Kidney (tissue), 14 donors: ENCODE measurements around the gene ATP23. TPM values are rescaled to one million over a fixed set of nuclear protein-coding genes. Genes with fewer than 3 reads are reported as not detected.
A peak's percentile ranks its signal among the peaks of the same experiment; 100 is the strongest.

Source experiments
- DNase-seq, 5 donors: peaks; one replicate each; pipeline ENCODE4 v3.0.0-alpha.2; 2013 to 2020
- FAIRE-seq: peaks from 2 replicates; lab custom pipeline; 2012; peaks lifted over from hg19 to GRCh38; lab: Jason Lieb, UNC
- H3K27ac ChIP-seq, 2 donors: one replicate each; pipeline ENCODE4 v1.7.0; 2013; ENCODE audit warnings: low read depth in 2 of 2, low read length in 2 of 2, inconsistent platforms in 1 of 2
- H3K27me3 ChIP-seq: one replicate; pipeline ENCODE4 v1.7.1; 2013; ENCODE audit warnings: low read length, inconsistent platforms; ENCODE audit not compliant: control insufficient read depth, insufficient read depth
- H3K36me3 ChIP-seq, 3 donors: one replicate each; pipeline versions ENCODE4 v1.7.0 to v1.7.1; 2013; ENCODE audit warnings: low read length in 3 of 3, control low read depth in 1 of 3, inconsistent platforms in 1 of 3; ENCODE audit not compliant: insufficient read depth in 3 of 3, control insufficient read depth in 2 of 3
- H3K4me1 ChIP-seq, 3 donors: one replicate each; pipeline versions ENCODE4 v1.7.0 to v1.7.1; 2013; ENCODE audit warnings: low read length in 3 of 3, inconsistent platforms in 1 of 3, low read depth in 1 of 3; ENCODE audit not compliant: control insufficient read depth in 2 of 3, insufficient read depth in 2 of 3
- H3K4me3 ChIP-seq, 3 donors: one replicate each; pipeline versions ENCODE4 v1.7.0 to v1.8.1; 2013; ENCODE audit warnings: low read length in 3 of 3, control low read depth in 1 of 3, inconsistent platforms in 1 of 3
- H3K9ac ChIP-seq, 3 donors: one replicate each; pipeline versions ENCODE4 v1.7.0 to v1.7.1; 2013; ENCODE audit warnings: low read length in 3 of 3, control low read depth in 1 of 3, inconsistent platforms in 1 of 3
- H3K9me3 ChIP-seq, 3 donors: one replicate each; pipeline versions ENCODE4 v1.7.0 to v1.7.1; 2013; ENCODE audit warnings: low read length in 3 of 3, control low read depth in 1 of 3, inconsistent platforms in 1 of 3; ENCODE audit not compliant: control insufficient read depth in 2 of 3, insufficient read depth in 1 of 3
- intact Hi-C: fragments of 100-400 bp; cut with DNase I; formaldehyde crosslinking; loops from one replicate; pipeline ENCODE4 v1.11.1; 2022
- polyA plus RNA-seq: library from polyadenylated mRNA; stranded (reverse); fragments of 350-450 nt; fragmentation: Illumina TruSeq; extraction: RNeasy Lipid Tissue Mini Kit (QIAGEN cat#74804); gene quantifications from one replicate; pipeline ENCODE4 v1.2.3, GENCODE V29; 2014; ENCODE audit warnings: low read depth, low replicate concordance; ENCODE audit not compliant: insufficient read depth
- total RNA-seq: library from RNA; stranded (reverse); fragmentation: NEBNext Ultra II Directional; extraction: Animal tissue kit (Norgen Biotek cat#: 25700); gene quantifications from one replicate; pipeline ENCODE4 v1.2.1, GENCODE V29; 2021
- TF ChIP-seq, protein P1 (sequence below): IDR thresholded peaks from 3 replicates; pipeline ENCODE4 v1.5.1; 2012; ENCODE audit warnings: mild to moderate bottlenecking, moderate library complexity, borderline replicate concordance; ENCODE audit not compliant: insufficient read depth; ENCODE audit errors: extremely low read depth
- donor health status: control.
- donor health status: control.
- donor health status: control.
- donor health status: control.
- donor health status: control.
- donor health status: DM: yes; HTN: yes; CAD: no.
- donor health status: Normal renal cell carcinoma (clear cell type).

The ATP23 gene
- total and polyA plus RNA-seq, 2 donors from 2014 or later, result 3.7 to 13.1 TPM

DNA sequence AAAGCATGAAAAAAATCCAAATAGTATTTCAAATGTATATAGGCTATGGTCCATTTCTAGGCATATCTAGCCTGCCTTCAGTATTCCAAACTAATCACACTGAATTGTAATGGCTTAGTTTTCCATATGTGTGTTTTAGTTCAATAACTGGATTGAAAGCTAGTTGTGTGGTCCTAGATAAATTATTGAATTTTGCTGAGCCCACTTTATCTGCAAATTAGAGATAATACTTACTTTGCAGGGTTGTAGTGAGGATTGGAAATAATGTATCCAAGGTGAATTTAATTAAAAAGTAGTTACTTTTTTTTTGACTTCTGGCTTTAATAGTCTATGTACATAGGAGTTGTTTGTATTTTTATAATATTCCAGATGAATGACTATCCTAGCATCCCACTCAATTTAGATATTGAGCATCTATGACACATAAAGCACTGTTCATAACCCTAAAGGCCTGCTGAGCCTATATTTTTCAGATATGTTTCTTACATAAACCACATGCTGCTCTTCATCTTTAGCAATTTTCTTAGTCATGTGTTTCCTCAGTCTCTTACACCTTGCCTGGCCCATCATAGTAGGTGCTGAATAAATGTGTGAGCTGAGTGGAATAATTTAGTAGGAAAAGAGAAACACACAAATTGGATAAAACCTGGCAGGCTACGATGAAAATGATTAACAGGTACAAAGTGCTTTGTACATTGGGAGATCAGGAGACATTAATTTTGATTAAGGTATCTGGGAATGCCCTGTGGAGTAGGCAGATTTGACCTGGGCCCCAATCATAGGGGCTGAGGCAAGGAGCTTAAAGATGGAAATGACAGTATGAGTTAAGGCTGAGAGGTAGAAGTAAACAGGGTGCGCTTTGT lies 1.1 kb upstream of the ATP23 start:
- no peaks in the 10 kb centered on the region for H3K36me3 ChIP-seq
- peak overlapping the region in 1 of 2 donors; percentile 79 for H3K27ac ChIP-seq
- no peaks in the 10 kb centered on the region for H3K9me3 ChIP-seq
- peak overlapping the region; percentile 81 to 87 (median 84) for H3K4me3 ChIP-seq
- FAIRE-seq (no peak), DNase-seq (peak in 1 of 5 donors; percentile 16)
- H3K27me3 ChIP-seq, result no peaks in the 10 kb centered on the region
- TF ChIP-seq, protein P1, sequence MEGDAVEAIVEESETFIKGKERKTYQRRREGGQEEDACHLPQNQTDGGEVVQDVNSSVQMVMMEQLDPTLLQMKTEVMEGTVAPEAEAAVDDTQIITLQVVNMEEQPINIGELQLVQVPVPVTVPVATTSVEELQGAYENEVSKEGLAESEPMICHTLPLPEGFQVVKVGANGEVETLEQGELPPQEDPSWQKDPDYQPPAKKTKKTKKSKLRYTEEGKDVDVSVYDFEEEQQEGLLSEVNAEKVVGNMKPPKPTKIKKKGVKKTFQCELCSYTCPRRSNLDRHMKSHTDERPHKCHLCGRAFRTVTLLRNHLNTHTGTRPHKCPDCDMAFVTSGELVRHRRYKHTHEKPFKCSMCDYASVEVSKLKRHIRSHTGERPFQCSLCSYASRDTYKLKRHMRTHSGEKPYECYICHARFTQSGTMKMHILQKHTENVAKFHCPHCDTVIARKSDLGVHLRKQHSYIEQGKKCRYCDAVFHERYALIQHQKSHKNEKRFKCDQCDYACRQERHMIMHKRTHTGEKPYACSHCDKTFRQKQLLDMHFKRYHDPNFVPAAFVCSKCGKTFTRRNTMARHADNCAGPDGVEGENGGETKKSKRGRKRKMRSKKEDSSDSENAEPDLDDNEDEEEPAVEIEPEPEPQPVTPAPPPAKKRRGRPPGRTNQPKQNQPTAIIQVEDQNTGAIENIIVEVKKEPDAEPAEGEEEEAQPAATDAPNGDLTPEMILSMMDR, result no peak
- intact Hi-C loops, result no loop called here
- H3K4me1 ChIP-seq, result peaks cover 0 to 6% (median 0%) of the 10 kb centered on the region in 3 donors
- no peak overlapping the region for H3K9ac ChIP-seq

DNA sequence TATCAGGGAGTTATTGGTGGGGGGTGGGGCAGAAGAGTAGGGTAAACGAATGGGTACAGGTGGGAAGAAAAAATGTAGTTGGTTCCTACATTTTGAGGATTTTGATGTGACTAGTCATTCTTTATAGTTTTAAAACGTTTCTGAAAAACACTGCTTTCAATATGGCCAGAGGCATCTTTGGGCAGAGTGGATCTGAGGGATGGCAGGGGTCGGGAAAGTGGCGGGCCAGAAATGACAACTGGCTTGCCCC lies 527 bp upstream of the ATP23 start:
- H3K9ac ChIP-seq, result peak overlapping the region; percentile 57 to 73 (median 72)
- DNase-seq (no peak), FAIRE-seq (no peak)
- H3K36me3 ChIP-seq, result no peaks in the 10 kb centered on the region
- peak overlapping the region; percentile 81 to 87 (median 84) for H3K4me3 ChIP-seq
- peak overlapping the region; percentile 79 to 88 for H3K27ac ChIP-seq
- TF ChIP-seq, protein P1, result no peak
- no peaks in the 10 kb centered on the region for H3K9me3 ChIP-seq
- peaks cover 0 to 5% (median 0%) of the 10 kb centered on the region in 3 donors for H3K4me1 ChIP-seq
- no peaks in the 10 kb centered on the region for H3K27me3 ChIP-seq
- intact Hi-C loops, result no loop called here

DNA sequence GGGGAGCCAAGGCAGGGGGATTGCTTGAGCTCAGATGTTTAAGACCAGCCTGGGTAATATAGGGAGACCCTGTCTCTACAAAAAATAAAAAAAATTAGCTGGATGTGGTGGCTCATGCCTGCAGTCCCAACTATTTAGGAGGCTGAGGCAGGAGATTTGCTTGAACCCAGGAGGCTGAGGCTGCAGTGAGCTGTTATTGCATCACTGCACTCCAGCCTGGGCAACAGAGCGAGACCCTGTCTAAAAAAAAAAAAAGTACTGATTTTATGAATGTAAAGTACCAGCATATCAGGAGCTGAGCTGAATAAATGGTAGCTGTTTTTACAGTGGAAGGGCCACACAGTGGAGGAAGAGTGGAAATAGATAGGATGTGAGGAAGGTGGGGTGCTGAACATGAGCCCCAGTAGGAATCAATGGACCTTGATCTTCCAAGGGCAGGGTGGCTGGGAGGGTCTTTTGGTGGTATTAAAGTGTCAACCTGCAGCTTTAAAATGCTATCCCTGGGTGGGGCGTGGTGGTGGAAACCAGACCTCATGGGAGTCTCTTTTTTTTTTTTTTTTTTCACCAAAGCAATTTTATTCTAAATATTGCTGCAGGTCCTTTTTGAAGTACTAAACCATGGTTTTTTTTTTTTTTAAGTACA lies 2.2 kb downstream of the ATP23 start:
- intact Hi-C loops, result no loop called here
- Histone ChIP-seq H3K9ac (no peak overlapping the region), H3K27ac (no peak overlapping the region), H3K36me3 (no peaks in the 10 kb centered on the region), H3K4me3 (no peak overlapping the region), H3K4me1 (peaks cover 0 to 5% (median 0%) of the 10 kb centered on the region in 3 donors), H3K27me3 (no peaks in the 10 kb centered on the region), H3K9me3 (no peaks in the 10 kb centered on the region)
- TF ChIP-seq, protein P1, result no peak
- FAIRE-seq (no peak), DNase-seq (no peak)
